Stimulated activated CD4-positive, alpha-beta T cell treated with anti-CD3 and anti-CD28 coated beads, Interleukin-15, amount 100 ng/mL, for 1 hour (primary cell): ENCODE data around the gene HPSE2.

ENCODE experiments used
- DNase-seq, 2 donors: peaks; one replicate each; pipeline ENCODE4 v3.0.0-alpha.2; 2020; ENCODE audit warnings: low read depth in 1 of 2, low spot score in 1 of 2

HPSE2 gene

DNA sequence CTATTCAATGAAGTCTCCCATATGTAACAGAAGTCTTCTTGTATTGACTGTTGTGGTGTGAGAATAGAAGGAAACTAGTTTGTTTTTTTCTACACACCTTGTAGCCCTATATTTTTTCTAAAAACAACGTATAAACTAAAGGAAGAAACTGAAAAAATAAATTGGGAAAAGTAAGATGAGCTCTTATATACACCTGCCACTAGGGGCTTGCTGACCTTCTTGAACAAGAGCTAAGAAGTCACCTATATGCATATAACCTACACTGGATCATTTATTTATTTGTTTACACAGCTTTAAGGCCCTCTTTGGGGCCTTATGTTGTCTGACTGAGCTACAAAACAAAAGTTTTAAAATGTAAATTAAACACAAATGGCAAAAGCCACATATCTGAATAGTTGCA is 383.0 kb downstream of the HPSE2 start:
- no peak for DNase-seq

- DNase-seq, result no peak
Observed at GRCh38 chr10:98848361-98848760, 387.3 kb downstream of the HPSE2 start.

DNA sequence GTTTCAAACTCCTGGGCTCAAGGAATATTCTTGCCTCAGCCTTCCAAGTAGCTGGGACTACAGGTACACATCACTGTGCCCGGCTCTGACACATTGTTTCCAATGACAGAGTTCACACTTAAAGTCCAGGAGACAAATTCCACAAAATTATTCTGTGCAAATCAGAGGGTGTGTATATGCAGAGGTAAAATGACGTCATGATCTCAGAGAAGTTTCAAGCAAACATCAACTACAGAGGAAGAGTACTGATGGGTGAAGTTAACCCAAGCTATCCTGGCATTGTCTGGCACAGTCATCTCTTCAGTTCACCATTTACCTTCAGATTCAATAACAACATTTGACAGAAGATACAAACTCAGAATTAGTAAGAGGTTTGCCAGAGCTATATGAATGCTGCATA is 388.9 kb downstream of the HPSE2 start:
- DNase-seq, result no peak

- DNase-seq, result no peak
Observed at GRCh38 chr10:98833542-98833941, 402.1 kb downstream of the HPSE2 start.

- no peak for DNase-seq
Observed at GRCh38 chr10:98832738-98833137, 402.9 kb downstream of the HPSE2 start.

DNA sequence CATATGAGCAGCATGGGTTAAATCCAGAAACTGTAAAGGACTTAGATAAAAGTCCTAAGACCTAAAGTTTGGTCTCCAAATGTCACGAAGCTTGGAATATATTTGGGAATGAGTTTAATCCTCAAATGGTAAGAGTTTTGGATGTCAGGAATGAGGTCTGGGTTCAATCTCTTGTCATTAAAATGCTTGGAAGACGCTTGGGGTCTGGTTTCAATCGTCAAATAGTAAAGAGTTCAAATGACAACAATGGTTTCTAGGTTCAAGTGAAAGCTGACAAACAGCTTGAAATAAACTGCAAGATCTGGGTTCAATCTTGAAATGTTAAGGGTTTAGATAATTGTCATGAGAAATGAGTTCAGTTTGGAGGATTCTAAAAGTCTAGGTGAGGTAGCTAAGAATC is 403.5 kb downstream of the HPSE2 start:
- no peak for DNase-seq

- DNase-seq, result no peak
Observed at GRCh38 chr10:98831391-98831790, 404.3 kb downstream of the HPSE2 start.

DNA sequence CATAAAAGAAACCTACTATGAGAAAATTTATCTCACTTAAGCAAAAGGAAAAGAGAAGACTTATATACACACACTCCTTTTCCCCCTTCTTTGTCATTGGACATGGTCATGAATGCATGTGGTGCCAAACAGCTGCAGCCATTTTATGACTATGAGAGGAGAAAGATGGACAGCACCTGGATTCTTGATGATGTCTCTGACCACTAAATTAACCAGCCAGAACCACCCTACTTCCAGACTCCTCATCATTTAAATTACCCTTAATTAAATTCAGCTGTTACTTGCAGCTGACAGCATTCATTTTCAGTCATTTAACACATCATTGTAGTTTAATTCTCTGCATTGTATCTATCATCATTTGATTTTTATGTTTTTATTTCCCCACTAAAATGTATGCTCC is 409.9 kb downstream of the HPSE2 start:
- no peak for DNase-seq

GRCh38 chr10:98817396-98817795 is 418.3 kb downstream of the HPSE2 start:
- no peak for DNase-seq

DNA sequence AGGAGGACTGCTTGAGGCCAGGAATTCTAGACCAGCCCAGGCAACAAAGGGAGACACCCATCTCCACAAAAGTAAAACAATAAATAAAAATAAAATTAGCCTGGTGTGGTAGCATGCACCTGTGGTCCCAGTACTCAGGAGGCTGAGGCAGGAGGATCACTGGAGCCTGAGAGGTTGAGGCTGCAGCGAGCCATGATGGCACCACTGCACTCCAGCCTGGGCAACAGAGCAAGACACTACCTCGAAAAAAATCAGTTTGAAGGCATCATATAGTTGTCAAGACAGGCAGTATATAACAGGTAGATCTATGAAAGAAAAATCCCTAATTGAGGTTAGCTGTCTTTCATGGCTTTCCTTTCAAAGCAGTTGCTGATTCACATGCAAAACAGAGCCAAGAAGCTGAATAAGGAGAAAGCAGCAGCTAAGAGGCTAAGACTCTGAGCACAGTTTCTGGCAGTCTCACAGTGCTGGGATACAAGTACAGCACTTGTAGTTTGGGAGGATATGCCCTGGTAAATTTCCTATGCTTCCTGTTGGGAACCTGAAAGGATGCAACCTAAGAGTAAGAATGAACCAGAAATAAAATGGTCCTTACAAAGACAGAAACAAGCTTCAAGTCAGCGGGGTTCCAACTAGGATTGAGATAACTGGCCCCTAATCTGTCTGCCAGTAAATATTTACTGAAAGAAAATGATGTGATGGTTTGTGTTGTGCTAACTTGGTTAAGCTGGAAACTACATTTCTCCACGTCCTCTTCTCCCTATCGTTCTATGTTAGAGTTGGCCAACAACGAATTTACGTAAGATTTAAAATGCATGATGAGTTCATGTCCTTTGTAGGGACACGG is 420.4 kb downstream of the HPSE2 start:
- DNase-seq, result no peak

DNA sequence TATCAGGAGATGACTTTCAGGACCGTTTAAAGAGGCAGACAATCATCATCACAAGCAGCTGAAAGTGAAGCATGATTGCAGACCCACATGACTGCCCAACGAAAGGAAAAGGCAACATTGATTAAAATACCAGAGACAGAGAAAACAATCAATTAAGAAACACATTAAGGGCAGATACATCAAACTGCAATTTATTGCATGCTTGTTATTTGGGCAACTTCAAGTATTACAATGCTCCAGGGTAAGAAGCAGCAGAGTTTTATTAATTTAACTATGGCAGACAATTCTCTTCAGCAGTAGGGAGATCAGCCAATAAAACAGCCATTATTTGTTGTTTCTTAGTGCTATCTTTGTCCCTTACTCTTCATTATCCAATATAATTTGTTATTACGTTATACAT is 421.2 kb downstream of the HPSE2 start:
- DNase-seq, result no peak

- DNase-seq, result no peak
Observed at GRCh38 chr10:98808282-98808892, 427.3 kb downstream of the HPSE2 start.

DNA sequence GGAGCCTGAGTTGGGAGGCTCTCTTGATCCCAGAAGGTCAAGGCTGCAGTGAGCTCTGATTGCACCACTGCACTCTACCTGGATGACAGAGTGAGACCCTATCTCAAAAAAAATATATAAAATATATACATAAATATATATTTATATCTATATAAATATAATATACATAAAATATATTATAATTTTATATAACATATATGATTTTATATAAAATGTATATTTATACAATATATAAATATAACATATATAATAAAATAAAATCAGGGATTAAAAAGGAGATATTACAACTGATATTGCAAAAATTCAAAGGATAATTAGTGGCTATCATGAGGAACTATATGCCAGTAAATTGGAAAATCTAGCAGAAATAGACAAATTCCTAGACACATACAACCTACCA is 435.4 kb downstream of the HPSE2 start:
- DNase-seq, result no peak

DNA sequence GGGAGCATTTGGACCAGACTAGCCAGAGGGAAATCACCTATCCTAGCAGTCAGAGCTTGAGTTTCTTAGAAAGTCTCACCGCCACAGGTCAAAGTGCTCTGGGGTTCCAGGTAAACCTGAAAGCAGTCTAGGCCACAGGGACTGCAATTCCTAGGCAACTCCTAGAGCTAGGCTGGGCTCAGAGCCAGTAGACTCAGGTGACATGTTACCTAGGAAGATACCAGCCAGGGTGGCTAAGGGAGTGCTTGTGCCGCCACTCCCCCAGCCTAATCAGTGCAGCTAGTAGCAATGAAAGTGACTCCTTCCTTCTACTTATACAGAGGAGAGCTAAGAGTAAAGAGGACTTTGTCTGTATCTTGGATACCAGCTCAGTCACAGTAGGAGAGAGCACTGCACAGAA is 440.2 kb downstream of the HPSE2 start:
- DNase-seq, result no peak

DNA sequence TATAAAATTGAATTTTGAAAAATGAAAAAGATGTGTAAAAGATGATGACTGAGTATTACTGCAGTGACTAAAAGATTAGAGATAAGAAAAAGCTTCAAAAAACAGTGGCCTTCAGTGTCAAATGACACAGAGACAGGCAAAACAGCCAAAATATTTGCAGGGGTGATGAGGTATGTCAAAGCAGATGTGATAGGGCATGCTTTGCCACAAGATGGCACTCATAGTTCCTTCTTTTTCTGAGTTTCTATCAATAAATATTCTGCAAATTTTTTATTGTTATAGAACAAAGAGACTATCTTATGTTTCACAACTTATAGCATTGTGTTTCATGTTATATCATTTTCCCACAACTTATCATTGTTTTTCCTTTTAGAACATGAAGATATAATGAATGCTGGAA is 444.8 kb downstream of the HPSE2 start:
- DNase-seq, result no peak

DNA sequence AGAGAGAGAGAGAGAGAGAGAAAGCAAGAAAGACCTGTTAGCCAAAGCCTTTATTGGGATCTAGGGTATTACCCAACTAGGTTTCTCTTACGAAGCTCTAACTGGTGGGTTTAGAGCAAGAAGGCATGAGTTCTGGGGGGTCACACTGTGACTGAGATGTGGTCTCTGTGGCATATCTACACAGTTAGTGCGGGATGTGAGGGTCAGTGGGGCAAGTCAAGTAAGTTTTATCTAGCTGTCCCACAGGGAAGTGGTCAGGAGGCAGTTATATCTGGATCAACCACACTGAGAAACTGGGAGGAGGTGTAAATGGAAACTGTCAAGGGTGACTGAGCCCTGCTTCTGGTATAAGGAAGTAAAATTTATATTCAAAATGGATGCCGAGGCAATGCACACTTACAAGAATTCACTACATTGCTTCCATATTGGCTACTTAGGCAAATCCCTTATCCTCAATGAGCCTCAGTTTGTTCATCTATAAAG is 457.3 kb downstream of the HPSE2 start:
- DNase-seq, result no peak

GRCh38 chr10:98758463-98758862 is 477.2 kb downstream of the HPSE2 start:
- DNase-seq, result no peak

DNA sequence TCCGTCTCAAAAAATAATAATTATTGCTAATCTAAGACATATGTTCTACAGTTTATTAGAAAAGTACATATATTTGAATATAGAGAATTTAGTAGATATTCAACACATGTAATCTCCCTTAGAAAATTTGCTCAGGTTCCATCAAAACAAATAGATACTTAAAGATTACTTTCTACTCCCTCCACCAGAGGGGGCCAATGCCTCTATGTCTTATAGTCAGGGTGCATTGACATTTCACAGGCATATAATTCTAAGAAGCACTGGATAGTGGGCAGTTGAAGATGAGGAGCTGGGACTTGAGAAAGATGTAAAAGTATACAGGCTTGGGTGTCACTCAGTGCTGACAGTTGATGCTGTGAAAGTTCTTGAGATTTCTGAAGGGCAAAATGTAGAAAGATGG is 487.4 kb downstream of the HPSE2 start:
- DNase-seq, result no peak

- no peak for DNase-seq
Observed at GRCh38 chr10:98745645-98746044, 490.0 kb downstream of the HPSE2 start.

GRCh38 chr10:98720551-98720950 is 515.1 kb downstream of the HPSE2 start:
- DNase-seq, result no peak

GRCh38 chr10:98713586-98713985 is 522.1 kb downstream of the HPSE2 start:
- DNase-seq, result no peak

GRCh38 chr10:98696516-98696915 is 539.1 kb downstream of the HPSE2 start:
- no peak for DNase-seq

DNA sequence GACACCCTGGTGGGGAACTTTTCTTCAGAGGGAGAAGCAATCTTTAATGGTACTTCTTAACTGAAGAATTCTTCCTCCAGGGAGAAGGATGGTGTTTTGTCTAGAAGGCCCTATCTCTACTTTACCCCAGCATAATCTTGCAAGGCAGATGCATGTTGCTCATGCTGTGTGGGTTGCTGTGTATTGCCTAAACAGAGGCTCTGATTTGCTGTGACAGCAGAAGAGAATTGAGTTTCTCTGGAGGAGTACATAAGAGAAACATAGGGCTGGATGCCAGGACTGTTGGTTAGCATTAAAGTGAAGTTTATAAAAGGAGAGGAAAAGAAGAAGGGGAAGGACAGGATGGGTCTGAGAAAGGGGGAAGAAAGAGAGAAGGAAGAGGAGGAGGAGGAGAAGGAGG is 540.8 kb downstream of the HPSE2 start:
- no peak for DNase-seq
